Mucosa of stomach (tissue), 1 donor: ENCODE measurements around the gene BORCS8.
"Not testable (repeated sequence)": the region's sequence is repeated elsewhere in the genome, so short reads cannot be mapped to it uniquely, and the experiment has no call there.

ENCODE experiments used
- H3K27me3 ChIP-seq: one replicate; pipeline ENCODE4 v1.7.0; 2013; ENCODE audit warnings: mild to moderate bottlenecking, low read length; ENCODE audit not compliant: control insufficient read depth, insufficient read depth
- H3K36me3 ChIP-seq: one replicate; pipeline ENCODE4 v1.7.0; 2013; ENCODE audit warnings: low read length; ENCODE audit not compliant: control insufficient read depth, insufficient read depth
- H3K4me1 ChIP-seq: one replicate; pipeline ENCODE4 v1.7.0; 2013; ENCODE audit warnings: mild to moderate bottlenecking, low read length; ENCODE audit not compliant: control insufficient read depth, insufficient read depth
- H3K4me3 ChIP-seq: one replicate; pipeline ENCODE4 v1.7.0; 2013; ENCODE audit warnings: low read length
- H3K9ac ChIP-seq: one replicate; pipeline ENCODE4 v1.7.0; 2013; ENCODE audit warnings: mild to moderate bottlenecking, low read length, moderate library complexity
- H3K9me3 ChIP-seq: one replicate; pipeline ENCODE4 v1.7.0; 2013; ENCODE audit warnings: mild to moderate bottlenecking, low read length, moderate library complexity; ENCODE audit not compliant: control insufficient read depth
- donor health status: Pancreatic carcinoma.

The BORCS8 gene

GRCh38 chr19:19135713-19136112, 56.2 kb downstream of the BORCS8 start:
- H3K36me3 ChIP-seq, H3K9ac ChIP-seq, H3K9me3 ChIP-seq, H3K27me3 ChIP-seq, H3K4me3 ChIP-seq: not testable (repeated sequence)
- H3K4me1 ChIP-seq = peaks cover 12% of the 10 kb centered on the region

- Histone ChIP-seq H3K9me3 (peaks cover 6% of the 10 kb centered on the region), H3K4me1 (peaks cover 12% of the 10 kb centered on the region), H3K36me3 (no peaks in the 10 kb centered on the region), H3K9ac (no peak overlapping the region), H3K4me3 (no peak overlapping the region), H3K27me3 (no peaks in the 10 kb centered on the region)
Measured at GRCh38 chr19:19134687-19135158, 57.2 kb downstream of the BORCS8 start.

- Histone ChIP-seq H3K9me3 (peaks cover 6% of the 10 kb centered on the region), H3K4me3 (no peak overlapping the region), H3K9ac (no peak overlapping the region), H3K4me1 (peaks cover 12% of the 10 kb centered on the region), H3K27me3 (no peaks in the 10 kb centered on the region), H3K36me3 (no peaks in the 10 kb centered on the region)
Measured at GRCh38 chr19:19133985-19134384, 58.0 kb downstream of the BORCS8 start.

GRCh38 chr19:19132912-19133311, 59.0 kb downstream of the BORCS8 start:
- peaks cover 6% of the 10 kb centered on the region for H3K9me3 ChIP-seq
- H3K4me1 ChIP-seq = peaks cover 10% of the 10 kb centered on the region
- H3K27me3 ChIP-seq = no peaks in the 10 kb centered on the region
- no peaks in the 10 kb centered on the region for H3K36me3 ChIP-seq
- H3K9ac ChIP-seq = no peak overlapping the region
- no peak overlapping the region for H3K4me3 ChIP-seq

GRCh38 chr19:19131989-19132388, 60.0 kb downstream of the BORCS8 start:
- Histone ChIP-seq H3K9me3 (peaks cover 6% of the 10 kb centered on the region), H3K27me3 (no peaks in the 10 kb centered on the region), H3K4me3 (no peak overlapping the region)

More at GRCh38 chr19:19131989-19132388, 60.0 kb downstream of the BORCS8 start:
- Histone ChIP-seq H3K4me1 (peaks cover 1% of the 10 kb centered on the region), H3K36me3 (no peaks in the 10 kb centered on the region), H3K9ac (no peak overlapping the region)
